Stimulated activated CD8-positive, alpha-beta memory T cell treated with anti-CD3 and anti-CD28 coated beads, Interleukin-7, amount 100 ng/mL, for 48 hours (primary cell): ENCODE results near the gene CORO2B.

ENCODE experiments used
- DNase-seq, 2 donors: peaks; one replicate each; pipeline ENCODE4 v3.0.0-alpha.2; 2020; ENCODE audit warnings: low read depth in 1 of 2; ENCODE audit errors: extremely low read depth in 1 of 2

The CORO2B gene

DNA sequence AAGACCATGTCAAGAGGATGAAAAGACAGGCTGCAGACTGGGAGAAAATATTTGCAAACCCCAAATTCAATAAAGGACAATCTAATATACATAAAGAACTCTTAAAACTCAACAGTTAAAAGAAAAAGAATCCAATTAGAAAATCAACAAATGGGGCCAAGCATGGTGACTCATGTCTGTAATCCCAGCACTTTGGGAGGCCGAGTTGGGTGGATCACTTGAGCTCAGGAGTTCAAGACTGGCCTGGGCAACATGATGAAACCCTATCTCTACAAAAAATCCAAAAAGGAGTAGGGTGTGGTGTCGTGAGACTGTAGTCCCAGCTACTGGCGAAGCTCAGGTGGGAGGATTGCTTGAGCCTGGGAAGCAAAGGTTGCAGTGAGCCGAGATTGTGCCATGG lies 184.3 kb downstream of the CORO2B start:
- DNase-seq: no peak

DNA sequence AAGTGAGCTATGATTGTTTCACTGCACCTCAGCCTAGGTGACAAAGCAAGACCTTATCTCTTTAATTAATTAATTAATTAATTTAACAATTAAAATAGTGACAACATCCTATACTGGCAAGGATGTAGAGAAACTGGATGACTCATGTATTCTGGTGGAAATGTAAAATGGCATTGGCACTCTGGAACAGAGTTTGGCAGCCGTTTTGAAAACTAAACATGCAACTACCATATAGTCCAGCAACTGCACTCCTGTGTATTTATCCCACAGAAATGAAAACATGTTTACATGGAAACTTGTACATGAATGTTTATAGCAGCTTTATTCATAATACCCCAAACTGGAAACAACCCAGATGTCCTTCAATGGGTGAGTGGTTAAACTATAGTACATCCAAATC lies 185.3 kb downstream of the CORO2B start:
- no peak for DNase-seq

DNA sequence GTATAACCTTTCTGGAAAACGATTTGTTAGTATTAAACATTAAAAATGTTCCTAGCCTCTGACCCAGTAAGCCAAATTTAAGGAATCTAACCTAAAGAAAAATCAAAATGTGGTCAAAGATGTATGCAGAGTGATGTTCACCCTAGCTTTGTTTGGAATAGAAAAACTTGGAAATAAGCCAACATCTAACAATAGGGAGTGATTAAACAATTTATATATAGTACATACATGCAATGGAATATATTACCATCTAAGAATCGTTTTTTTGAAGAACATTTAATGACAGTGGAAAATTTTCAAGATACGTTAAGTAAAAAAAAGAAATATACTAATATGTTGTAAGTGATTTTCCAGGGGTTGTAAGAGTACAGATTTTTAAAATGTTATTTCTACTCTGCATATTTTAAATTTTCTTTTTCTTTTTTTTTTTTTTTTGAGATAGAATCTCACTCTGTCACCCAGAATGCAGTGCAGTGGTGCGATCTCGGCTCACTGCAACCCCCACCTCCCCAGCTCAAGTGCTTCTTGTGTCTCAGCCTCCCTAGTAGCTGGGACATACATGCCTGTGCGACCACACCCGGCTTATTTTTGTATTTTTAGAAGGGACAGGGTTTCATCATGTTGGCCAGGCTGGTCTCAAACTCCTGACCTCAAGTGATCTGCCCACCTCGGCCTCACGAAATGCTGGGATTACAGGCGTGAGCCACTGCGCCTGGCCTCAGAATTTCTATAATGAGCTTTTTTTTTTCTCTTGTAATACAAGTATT lies 187.0 kb downstream of the CORO2B start:
- no peak for DNase-seq

DNA sequence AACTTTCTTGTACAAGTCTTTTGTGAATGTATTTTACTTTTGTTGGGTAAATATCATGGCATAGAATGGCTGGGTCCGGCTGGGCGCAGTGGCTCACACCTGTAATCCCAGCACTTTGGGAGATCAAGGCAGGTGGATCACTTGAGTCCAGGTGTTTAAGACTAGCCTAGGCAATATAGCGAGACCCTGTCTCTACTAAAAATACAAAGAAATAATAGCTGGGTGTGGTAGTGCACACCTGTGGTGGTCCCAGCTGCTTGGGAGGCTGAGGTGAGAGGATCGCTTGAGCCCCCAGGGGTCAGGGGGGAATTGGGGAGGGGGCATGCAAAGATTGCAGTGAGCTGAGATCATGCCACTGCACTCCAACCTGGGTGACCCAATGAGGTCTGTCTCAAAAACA lies 189.0 kb downstream of the CORO2B start:
- DNase-seq: no peak

DNA sequence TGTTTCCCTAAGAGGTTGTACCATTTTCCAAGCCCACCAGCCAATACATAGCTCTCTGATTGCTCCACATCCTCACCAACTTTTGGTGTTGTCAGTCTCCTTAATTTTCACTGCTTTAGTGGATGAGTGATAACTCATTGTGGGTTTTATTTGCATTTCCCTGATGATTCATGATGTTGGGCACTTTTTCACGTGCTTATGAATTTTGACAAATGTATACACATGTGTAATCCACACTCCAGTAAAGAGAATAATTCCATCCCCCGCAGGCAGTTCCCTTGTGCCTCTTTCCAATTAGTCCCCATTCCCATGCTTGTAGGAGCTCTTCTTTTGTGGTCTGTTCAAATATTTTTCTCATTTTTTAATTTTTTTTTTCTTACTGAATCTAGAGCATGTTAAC lies 189.5 kb downstream of the CORO2B start:
- DNase-seq: no peak

DNA sequence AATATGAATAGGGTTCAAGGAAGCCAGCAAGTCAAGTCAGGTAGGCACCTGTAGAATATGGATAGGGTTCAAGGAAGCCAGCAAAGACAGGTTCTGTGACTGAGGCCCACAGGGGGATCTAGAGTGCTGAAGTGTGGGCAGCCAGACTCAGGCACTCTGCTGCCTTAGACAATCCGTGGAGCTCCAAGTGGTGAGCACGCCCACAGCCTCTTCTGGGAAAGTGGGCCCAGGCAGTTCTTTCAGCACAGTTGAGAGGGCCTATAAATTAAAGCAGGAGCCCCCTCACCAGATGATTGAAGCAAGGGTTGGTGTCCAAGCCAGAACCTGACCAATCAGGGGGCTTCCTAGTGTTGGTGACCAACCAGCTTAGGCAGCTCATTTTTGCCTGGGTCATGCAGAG lies 190.9 kb downstream of the CORO2B start:
- no peak for DNase-seq

DNA sequence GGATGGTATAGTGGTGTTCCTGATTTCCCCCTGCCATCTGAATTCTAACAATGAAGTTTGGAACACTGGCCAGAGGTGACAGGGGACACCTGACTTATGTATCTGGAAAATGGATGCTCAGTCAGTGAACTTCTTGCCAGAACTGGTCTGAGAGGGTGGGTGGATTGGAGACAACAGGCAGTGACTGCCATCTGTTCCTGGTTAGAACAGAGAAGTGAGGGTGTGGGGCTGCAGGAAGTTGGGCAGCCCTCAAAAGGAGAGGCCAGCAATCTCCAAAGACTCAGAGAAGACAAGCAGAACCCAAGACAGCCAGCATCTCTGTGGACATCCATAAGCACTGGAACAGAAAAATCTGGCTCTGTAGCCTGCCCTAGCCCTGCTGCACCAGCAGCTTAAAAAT lies 191.4 kb downstream of the CORO2B start:
- DNase-seq: no peak

DNA sequence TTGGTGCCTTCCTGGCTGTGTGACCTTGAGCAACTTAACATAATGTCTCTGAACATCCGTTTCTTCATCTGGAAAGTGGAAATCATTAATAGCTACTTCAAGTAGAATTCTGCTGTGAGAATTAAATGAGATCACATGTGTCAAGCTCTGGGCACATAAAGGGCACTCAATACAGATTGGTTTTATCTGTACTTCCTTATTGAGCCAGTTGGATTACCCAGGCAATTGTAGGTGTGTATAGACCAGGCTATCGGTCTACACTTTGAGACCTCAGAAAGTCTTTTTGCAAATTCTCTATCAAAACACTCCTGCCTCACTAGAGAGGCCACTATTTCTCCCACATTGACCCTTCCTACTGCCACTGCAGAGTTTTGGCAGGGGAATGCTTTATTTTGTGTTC lies 194.2 kb downstream of the CORO2B start:
- no peak for DNase-seq

DNA sequence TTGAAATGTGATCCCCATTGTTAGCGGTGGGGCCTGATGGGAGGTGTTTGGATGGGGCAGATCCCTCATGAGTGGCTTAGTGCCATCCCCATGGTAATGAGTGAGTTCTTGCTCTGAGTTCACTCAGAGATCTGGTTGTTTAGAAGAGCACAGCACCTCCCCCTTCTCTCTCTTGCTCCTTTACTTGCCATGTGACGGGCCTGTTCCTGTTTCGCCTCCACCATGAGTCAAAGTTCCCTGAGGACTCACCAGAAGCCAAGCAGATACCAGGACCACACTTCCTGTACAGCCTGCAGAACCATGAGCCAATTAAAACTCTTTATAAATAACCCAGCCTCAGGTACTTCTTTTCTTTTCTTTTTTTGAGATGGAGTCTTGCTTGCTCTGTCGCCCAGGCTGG lies 195.3 kb downstream of the CORO2B start:
- no peak for DNase-seq

DNA sequence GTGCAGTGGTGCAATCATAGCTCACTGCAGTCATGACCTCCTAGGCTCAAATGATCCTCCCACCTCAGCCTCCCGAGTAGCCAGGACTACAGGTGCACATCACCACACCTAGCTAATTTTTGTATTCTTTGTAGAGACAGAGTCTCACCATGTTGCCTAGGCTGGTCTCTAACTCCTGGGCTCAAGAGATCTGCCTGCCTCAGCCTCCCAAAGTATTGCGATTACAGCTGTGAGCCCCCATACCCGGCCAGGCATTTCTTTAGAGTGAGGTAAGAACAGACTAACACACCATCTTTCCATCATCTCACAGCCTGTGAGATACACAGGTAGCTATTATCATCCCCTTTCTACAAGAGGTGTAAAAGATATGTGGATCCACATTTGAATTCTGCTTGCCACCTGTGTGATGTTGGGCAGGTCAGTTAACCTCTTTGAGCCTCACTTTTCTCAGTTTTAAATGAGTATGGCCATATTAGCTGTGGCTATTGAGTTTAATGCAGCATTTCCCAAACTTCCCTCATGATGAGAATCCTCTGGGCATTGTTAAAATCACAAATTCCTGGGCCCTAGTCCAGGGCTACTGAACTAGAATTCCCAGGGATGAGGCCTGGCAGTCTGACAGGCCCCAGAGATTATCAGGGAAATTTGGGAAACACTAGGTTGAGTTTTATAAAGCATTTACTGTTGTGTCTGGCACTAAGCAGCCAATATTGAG lies 195.9 kb downstream of the CORO2B start:
- DNase-seq: no peak

DNA sequence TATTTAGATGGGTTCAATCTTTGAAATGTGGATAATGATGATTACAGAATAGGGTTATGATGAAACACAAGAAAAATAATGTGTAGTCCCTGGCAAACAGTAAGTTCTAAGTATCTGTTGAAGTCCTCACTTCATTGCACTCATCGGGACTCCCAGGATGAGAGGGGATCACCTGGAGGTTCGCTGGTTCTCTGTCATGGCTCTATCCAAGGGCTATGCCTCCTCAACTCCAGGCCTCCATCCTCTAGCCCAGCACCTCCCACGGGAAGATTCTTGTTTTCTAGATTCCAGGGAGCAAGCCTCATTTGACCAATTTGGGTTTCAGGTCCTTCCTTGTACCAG lies 196.4 kb downstream of the CORO2B start:
- no peak for DNase-seq

DNA sequence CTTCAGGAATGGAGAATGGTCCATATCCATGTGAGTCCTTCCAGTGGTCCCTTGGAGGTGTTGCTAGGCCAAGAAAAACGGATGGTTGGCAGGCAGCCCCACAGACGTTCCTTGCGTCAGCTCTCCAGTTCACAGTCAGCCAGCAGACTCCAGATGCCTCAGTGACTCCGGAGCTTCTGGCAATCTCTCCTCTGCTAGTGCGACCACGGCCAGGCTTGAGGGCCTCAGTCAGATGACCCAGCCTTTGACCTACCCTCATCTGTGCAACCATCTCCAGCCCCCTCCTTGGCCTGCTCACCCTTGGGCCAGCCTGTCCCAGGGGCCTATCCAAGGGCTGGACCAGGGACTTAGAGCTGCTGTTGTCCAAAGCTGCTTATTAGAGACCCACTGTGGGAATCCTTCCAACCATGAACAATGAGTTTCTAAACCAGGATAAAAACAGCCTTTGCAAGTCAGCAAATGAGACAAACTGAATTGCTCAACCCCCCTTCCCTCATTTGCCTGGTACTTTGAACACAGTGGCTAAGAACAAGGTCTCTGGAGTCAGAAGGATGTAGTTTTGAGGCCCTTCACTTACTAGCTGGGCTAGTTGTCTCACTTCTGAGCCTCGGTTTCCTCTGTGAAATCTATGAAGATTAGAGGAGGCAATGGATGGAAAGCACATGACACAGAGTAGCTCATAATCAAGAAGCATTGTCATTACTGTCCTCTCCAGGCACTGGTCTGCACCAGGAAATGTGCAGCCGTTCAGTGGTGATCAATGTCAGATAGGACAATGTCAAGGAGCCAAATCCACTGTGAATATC lies 197.1 kb downstream of the CORO2B start:
- no peak for DNase-seq

DNA sequence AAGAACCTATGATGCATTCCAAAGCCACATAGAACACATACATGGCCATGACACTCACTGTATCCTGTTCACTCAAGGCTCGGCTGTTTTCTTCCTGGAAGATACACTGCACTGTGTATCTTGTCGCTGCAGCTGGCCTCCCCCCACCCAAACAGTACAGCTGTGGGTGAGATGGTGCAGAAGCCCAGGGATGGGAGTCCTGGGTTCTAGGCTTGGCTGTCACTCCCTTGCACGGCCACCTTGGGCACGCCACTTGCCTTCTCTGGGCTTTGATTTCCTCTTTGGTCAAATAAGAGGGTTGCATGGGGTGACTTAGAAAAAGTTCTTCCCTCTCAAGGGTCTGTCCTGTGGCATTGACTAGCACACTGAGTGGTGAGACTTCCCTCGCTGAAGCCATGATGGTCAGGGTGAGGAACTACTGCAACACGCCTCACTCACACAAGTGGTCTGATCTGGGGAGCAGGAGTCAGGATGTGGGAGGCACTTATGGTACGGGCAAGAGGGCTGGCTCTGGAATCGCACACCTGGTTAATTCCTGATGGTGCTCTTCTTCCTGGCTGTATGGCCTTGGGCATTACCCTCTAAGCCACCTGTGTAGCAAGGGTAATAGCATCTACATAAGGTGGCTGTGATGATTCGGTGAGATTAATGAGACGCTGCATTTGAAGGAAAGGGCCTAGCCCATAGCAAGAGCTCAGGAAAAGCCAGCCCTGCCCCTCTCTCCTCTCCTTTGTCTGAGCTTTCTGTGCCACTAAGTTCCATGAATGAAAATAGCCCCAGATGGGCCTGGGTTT lies 197.9 kb downstream of the CORO2B start:
- DNase-seq: no peak
